Pancreas (tissue), 10 donors: ENCODE measurements around the gene LCN1. TPM values are rescaled to one million over a fixed set of nuclear protein-coding genes. Genes with fewer than 3 reads are reported as not detected.

Experiments used
- ATAC-seq, 4 donors: fragments of 200-7000 bp; cut with Tn5 transposase; one replicate each; pipeline versions ENCODE4 v1.8.0 to v1.9.1; 2020; ENCODE audit warnings: mild to moderate bottlenecking in 4 of 4, moderate library complexity in 4 of 4
- DNase-seq, 6 donors: peaks; one replicate each; pipeline ENCODE4 v3.0.0-alpha.2; 2020
- FAIRE-seq: peaks from 2 replicates; lab custom pipeline; 2012; peaks lifted over from hg19 to GRCh38; lab: Jason Lieb, UNC
- H3K27ac ChIP-seq, 4 donors: fragments of 200-600 bp; sonication (generic); 1 replicate in 3 of 4; 2 replicates in 1 of 4; pipeline versions ENCODE4 v1.5.0 to v1.8.0; 2020
- H3K27me3 ChIP-seq, 4 donors: fragments of 200-600 bp; one replicate each; pipeline ENCODE4 v1.8.0; 2021
- H3K36me3 ChIP-seq, 3 donors: fragments of 200-600 bp; sonication (generic) in 1 of 3; one replicate each; pipeline versions ENCODE4 v1.5.0 to v1.8.0; 2020 to 2021
- H3K4me1 ChIP-seq, 3 donors: fragments of 200-600 bp; one replicate each; pipeline ENCODE4 v1.8.0; 2021
- H3K4me3 ChIP-seq, 4 donors: fragments of 200-600 bp; sonication (generic) in 2 of 4; one replicate each; pipeline versions ENCODE4 v1.5.0 to v1.8.0; 2020 to 2021
- H3K9me3 ChIP-seq, 4 donors: fragments of 200-600 bp; one replicate each; pipeline ENCODE4 v1.8.0; 2021
- CTCF ChIP-seq, 4 donors: fragments of 200-600 bp; sonication (generic) in 3 of 4; IDR thresholded peaks; one replicate each; pipeline versions ENCODE4 v1.5.0 to v1.8.0; 2021; ENCODE audit warnings: antibody characterized with exemption in 4 of 4
- WGBS, 2 donors: extraction: QIAGEN DNeasy Blood & Tissue Kit; methylation state at CpG; one replicate each; pipeline ENCODE4 v1.1.7; 2013; 5-methylcytosine and 5-hydroxymethylcytosine counted together
- intact Hi-C, 3 donors: fragments of 100-400 bp; cut with DNase I; formaldehyde crosslinking; loops; one replicate each; pipeline versions ENCODE4 v1.11.1 to v1.14.2; 2022
- polyA plus RNA-seq, 2 donors: library from polyadenylated mRNA; stranded (reverse); fragments of 200-250 nt; gene quantifications; one replicate each; pipeline ENCODE4 v1.2.3, GENCODE V29; 2013
- total RNA-seq, 6 donors: library from RNA; stranded (reverse); fragmentation: NEBNext Ultra II Directional in 4 of 6; extraction: Animal tissue kit (Norgen Biotek cat#: 25700) in 4 of 6; gene quantifications; one replicate each; pipeline versions ENCODE4 v1.2.1 to v1.2.4, GENCODE V29; 2021 to 2023
- donor health status: healthy with polysubstance abuse.
- donor health status: DM: no; HTN: no; CAD: no; lungs with moderate emphysema.
- donor health status: DM: no; HTN: no; CAD: no.
- donor health status: control.
- donor health status: control.
- donor health status: Bipolar disorder and iron deficiency.
- donor health status: DM: yes; HTN: yes; CAD: no.
- donor health status: DM: no; HTN: no; CAD: no.
- donor health status: DM: no; HTN: no; CAD: no.
- donor health status: DM: yes; HTN: yes; CAD: no.

Gene LCN1
- total and polyA plus RNA-seq, 8 donors: not detected

GRCh38 chr9:135555910-135556309 lies 34.7 kb downstream of the LCN1 start:
- ATAC-seq: no peak

GRCh38 chr9:135559606-135560005 lies 38.4 kb downstream of the LCN1 start:
- no peak overlapping the region for H3K27ac ChIP-seq
- no peak for DNase-seq
- H3K4me3 ChIP-seq: no peak overlapping the region
- H3K27me3 ChIP-seq: peaks cover 0 to 6% (median 0%) of the 10 kb centered on the region in 4 donors
- 19 to 26% methylated on average over 11 of the region's 11 CpGs for WGBS, 2 donors
- no peaks in the 10 kb centered on the region for H3K9me3 ChIP-seq
- ATAC-seq: no peak
- TF ChIP-seq CTCF (IDR thresholded peaks at IDR 0.05): no peak
- FAIRE-seq: no peak
- H3K4me1 ChIP-seq: no peaks in the 10 kb centered on the region
- no peaks in the 10 kb centered on the region for H3K36me3 ChIP-seq
- intact Hi-C loops: loop anchor here in 1 of 3 donors (10.0 kb wide), 1 partner anchor 55 kb away; a partner anchor contains a TSS

More at GRCh38 chr9:135555910-135556309, 34.7 kb downstream of the LCN1 start:
- Histone ChIP-seq H3K27ac (no peak overlapping the region), H3K4me1 (no peaks in the 10 kb centered on the region), H3K36me3 (no peaks in the 10 kb centered on the region), H3K27me3 (peaks cover 0 to 6% (median 0%) of the 10 kb centered on the region in 4 donors), H3K9me3 (no peaks in the 10 kb centered on the region), H3K4me3 (no peak overlapping the region)
- intact Hi-C loops: loop anchor here in 1 of 3 donors (10.0 kb wide), 1 partner anchor 59 kb away; a partner anchor contains a TSS
- no peak for DNase-seq
- no peak for TF ChIP-seq CTCF (IDR thresholded peaks at IDR 0.05)
- FAIRE-seq: no peak
- WGBS, 2 donors: 59 to 64% methylated on average over 16 of the region's 16 CpGs

GRCh38 chr9:135561391-135562234 lies 40.4 kb downstream of the LCN1 start, which contains the start of gene PAEP:
TSS of gene PAEP (plus strand) at chr9:135561756.
- Histone ChIP-seq H3K4me3 (no peak within 1 kb of the TSS), H3K4me1 (no peaks in the 10 kb centered on the region), H3K27me3 (peaks cover 0 to 6% (median 0%) of the 10 kb centered on the region in 4 donors), H3K36me3 (no peaks in the 10 kb centered on the region), H3K27ac (no peak within 1 kb of the TSS), H3K9me3 (no peaks in the 10 kb centered on the region)
- no peak for TF ChIP-seq CTCF (IDR thresholded peaks at IDR 0.05)
- FAIRE-seq (no peak), ATAC-seq (no peak), DNase-seq (no peak)
- WGBS, 2 donors: 76 to 81% methylated on average over 19 to 20 of the region's 20 CpGs
- intact Hi-C loops: no loop called here

GRCh38 chr9:135562235-135562745 lies 41.0 kb downstream of the LCN1 start:
- Histone ChIP-seq H3K4me3 (no peak overlapping the region), H3K27ac (no peak overlapping the region), H3K36me3 (no peaks in the 10 kb centered on the region), H3K27me3 (peaks cover 0 to 3% (median 0%) of the 10 kb centered on the region in 4 donors), H3K4me1 (no peaks in the 10 kb centered on the region), H3K9me3 (no peaks in the 10 kb centered on the region)
- DNase-seq (no peak), ATAC-seq (no peak), FAIRE-seq (no peak)
- TF ChIP-seq CTCF (IDR thresholded peaks at IDR 0.05): no peak
- intact Hi-C loops: no loop called here
- 71 to 75% methylated on average over 17 of the region's 17 CpGs for WGBS, 2 donors
